Measurements from ENCODE around the gene PGK1. TPM values are rescaled to one million over a fixed set of nuclear protein-coding genes. Genes with fewer than 3 reads are reported as not detected.
"Not testable (repeated sequence)": the region's sequence is repeated elsewhere in the genome, so short reads cannot be mapped to it uniquely, and the experiment has no call there.

The PGK1 gene
- total RNA-seq, 1 donor from 2014 or later = 263 TPM

DNA sequence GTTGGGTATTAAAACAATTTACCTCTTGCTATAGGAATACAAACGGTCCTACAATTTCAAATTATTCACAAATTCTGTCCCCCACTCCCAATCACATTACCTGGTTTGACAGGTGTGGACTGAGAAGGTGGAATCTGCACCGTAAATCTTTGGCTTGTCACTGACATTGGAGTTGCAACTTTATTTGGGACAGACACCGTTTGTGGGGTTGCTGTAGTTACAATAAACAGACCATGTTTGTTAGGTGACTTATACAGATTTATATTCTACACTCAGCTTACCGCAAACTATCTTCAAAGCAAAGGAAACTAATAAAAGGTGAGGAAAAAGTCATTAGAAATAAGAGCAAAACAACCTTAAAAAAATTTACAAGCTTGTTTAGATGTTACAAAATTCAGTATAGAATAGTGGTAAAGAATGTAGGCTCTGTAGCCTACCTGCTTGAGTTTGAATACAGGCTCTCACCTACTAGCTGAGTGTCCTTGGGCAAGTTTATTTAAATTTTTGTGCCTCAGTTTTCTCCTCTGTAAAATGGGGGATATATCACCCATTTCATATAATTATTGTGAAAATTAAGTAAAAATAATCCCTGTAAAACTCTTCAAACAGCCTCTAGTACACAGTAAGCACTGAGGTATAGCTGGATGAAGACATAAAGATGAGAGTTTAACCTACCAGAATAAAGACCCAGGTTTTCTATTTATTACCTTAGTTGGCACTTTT, 29.4 kb downstream of the PGK1 start:
- TF ChIP-seq, protein P1, sequence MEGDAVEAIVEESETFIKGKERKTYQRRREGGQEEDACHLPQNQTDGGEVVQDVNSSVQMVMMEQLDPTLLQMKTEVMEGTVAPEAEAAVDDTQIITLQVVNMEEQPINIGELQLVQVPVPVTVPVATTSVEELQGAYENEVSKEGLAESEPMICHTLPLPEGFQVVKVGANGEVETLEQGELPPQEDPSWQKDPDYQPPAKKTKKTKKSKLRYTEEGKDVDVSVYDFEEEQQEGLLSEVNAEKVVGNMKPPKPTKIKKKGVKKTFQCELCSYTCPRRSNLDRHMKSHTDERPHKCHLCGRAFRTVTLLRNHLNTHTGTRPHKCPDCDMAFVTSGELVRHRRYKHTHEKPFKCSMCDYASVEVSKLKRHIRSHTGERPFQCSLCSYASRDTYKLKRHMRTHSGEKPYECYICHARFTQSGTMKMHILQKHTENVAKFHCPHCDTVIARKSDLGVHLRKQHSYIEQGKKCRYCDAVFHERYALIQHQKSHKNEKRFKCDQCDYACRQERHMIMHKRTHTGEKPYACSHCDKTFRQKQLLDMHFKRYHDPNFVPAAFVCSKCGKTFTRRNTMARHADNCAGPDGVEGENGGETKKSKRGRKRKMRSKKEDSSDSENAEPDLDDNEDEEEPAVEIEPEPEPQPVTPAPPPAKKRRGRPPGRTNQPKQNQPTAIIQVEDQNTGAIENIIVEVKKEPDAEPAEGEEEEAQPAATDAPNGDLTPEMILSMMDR (IDR thresholded peaks at IDR 0.05; ENCODE audit: partially characterized antibody, unreplicated experiment) = no peak
- DNase-seq = no peak
- H3K27ac Mint-ChIP-seq (ENCODE audit: unreplicated experiment) = no peak overlapping the region
- no peaks in the 10 kb centered on the region for H3K36me3 Mint-ChIP-seq (ENCODE audit: unreplicated experiment)
- no peaks in the 10 kb centered on the region for H3K9me3 Mint-ChIP-seq (ENCODE audit: unreplicated experiment)
- no peaks in the 10 kb centered on the region for H3K4me1 Mint-ChIP-seq (ENCODE audit: low read depth, unreplicated experiment)
- H3K4me3 Mint-ChIP-seq (ENCODE audit: unreplicated experiment) = no peak overlapping the region
- no peaks in the 10 kb centered on the region for H3K27me3 Mint-ChIP-seq (ENCODE audit: unreplicated experiment)

DNA sequence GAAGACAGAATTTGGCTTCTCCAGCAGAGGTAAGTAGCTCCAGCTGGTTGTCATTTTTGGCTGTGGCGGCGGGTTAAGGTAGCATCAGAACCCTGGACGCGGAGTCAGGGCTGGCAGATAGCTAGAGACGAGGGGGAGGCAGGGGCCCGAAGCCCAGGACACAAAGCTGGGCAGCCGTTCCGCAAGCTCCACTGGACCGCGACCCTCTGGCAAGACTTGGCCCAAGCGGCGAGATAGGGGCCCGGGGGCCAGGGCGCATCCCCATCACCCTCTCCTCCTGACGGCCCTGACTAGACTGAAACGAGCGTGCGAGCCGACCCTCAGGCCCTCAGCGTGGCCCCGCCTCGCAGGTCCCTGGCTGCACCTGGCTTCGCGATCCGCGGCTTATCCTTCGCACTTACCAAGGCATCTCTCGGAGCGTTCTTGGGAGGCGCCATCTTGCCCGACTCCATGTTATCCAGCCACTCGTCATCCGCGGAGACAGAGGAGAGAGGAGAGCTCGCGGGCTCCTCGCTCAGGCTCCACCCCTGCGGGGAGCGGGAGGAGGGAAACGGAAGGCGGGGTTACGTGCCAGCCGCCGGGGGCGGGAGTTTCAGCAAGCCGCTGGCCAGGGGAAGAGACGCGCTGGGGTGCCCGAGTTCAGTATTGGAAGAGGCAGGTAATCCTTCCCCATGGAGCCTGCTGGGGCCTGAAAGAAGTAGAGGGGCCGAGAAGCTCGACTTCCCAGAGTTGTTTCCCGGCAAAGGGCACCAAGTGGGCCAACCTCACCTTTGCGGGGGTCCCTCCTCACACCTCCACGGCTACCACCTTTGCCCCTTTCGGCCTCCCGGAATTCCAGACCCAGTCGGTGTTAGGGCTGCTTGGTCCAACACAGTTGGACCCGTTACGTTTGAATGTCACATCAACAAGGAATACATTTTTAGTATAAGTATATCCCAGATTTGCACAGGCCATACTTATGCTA, 35.4 kb downstream of the PGK1 start, which contains the start of gene TAF9B:
Gene TAF9B, minus strand, starts transcription at position 491 of the 964 bp plus-strand sequence. Its CDS starts 39 bp downstream, at position 452.
- no peaks in the 10 kb centered on the region for H3K4me1 Mint-ChIP-seq (ENCODE audit: low read depth, unreplicated experiment)
- peaks cover 3% of the 10 kb centered on the region for H3K9me3 Mint-ChIP-seq (ENCODE audit: unreplicated experiment)
- peak within 1 kb of the TSS; percentile 87 for H3K4me3 Mint-ChIP-seq (ENCODE audit: unreplicated experiment)
- peak; percentile 81 for DNase-seq
- peaks cover 5% of the 10 kb centered on the region for H3K27me3 Mint-ChIP-seq (ENCODE audit: unreplicated experiment)
- TF ChIP-seq, protein P1 (IDR thresholded peaks at IDR 0.05; ENCODE audit: partially characterized antibody, unreplicated experiment) = no peak
- H3K36me3 Mint-ChIP-seq (ENCODE audit: unreplicated experiment) = peaks cover 5% of the 10 kb centered on the region
- peak within 1 kb of the TSS; percentile 92 for H3K27ac Mint-ChIP-seq (ENCODE audit: unreplicated experiment)

DNA sequence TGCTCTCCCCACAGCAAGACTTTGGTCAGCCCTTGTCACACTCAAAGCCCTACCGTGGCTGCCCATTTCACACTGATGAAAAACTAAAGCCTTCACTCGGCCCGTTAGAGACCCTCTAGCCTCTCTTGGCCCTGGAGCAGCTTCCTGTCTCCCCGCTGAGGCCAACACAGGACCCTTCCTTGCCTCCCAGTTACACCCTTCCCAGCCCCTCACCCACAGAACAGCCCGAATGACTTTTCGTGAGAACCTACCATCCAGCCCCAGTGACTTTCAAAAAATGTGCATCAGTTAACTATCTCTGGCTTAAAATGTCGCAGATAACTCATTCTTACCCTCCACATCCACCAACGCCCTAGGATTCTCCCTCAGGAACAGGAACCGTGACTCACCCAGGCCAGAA, 36.2 kb downstream of the PGK1 start:
- no peak for DNase-seq
- H3K27me3 Mint-ChIP-seq (ENCODE audit: unreplicated experiment) = peaks cover 5% of the 10 kb centered on the region
- peaks cover 5% of the 10 kb centered on the region for H3K36me3 Mint-ChIP-seq (ENCODE audit: unreplicated experiment)
- TF ChIP-seq, protein P1 (IDR thresholded peaks at IDR 0.05; ENCODE audit: partially characterized antibody, unreplicated experiment) = no peak
- peak overlapping the region; percentile 74 for H3K4me3 Mint-ChIP-seq (ENCODE audit: unreplicated experiment)
- H3K4me1 Mint-ChIP-seq (ENCODE audit: low read depth, unreplicated experiment) = no peaks in the 10 kb centered on the region
- peak overlapping the region; percentile 25 for H3K27ac Mint-ChIP-seq (ENCODE audit: unreplicated experiment)
- peaks cover 3% of the 10 kb centered on the region for H3K9me3 Mint-ChIP-seq (ENCODE audit: unreplicated experiment)

DNA sequence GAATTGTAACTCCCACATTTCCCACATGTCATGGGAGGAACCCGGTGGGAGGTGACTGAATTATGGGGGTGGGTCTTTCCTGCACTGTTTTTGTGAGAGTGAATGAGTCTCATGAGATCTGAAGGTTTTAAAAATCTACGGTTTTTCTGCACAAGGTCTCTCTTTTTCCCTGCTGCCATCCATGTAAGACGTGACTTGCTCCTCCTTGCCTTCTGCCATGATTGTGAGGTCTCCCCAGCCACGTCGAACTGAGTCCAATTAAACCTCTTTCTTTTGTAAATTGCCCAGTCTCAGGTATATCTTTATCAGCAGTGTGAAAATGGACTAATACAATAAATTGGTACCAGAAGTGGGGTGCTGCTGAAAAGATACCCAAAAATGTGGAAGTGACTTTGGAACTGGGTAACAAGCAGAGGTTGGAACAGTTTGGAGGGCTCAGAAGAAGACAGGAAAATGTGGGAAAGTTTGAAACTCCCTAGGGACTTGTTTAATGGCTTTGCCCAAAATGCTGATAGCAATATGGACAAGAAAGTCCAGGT, 43.0 kb downstream of the PGK1 start:
- not testable (repeated sequence) for H3K4me3 Mint-ChIP-seq (ENCODE audit: unreplicated experiment); H3K27ac Mint-ChIP-seq (ENCODE audit: unreplicated experiment); H3K4me1 Mint-ChIP-seq (ENCODE audit: low read depth, unreplicated experiment); H3K9me3 Mint-ChIP-seq (ENCODE audit: unreplicated experiment); H3K36me3 Mint-ChIP-seq (ENCODE audit: unreplicated experiment); H3K27me3 Mint-ChIP-seq (ENCODE audit: unreplicated experiment); DNase-seq

DNA sequence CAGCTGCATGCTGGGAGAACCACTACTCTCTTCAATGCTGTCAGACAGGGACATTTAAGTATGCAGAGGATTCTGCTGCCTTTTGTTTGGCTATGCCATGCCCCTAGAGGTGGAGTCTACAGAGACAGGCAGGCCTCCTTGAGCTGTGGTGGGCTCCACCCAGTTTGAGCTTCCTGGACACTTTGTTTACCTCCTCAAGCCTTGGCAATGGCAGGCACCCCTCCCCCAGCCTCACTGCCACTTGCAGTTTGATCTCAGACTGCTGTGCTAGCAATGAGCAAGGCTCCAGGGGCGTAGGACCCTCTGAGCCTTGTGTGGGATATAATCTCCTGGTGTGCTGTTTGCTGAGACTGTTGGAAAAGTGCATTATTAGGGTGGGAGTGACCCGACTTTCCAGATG, 53.3 kb downstream of the PGK1 start:
- H3K27me3 Mint-ChIP-seq (ENCODE audit: unreplicated experiment); H3K9me3 Mint-ChIP-seq (ENCODE audit: unreplicated experiment); DNase-seq; H3K4me3 Mint-ChIP-seq (ENCODE audit: unreplicated experiment); H3K27ac Mint-ChIP-seq (ENCODE audit: unreplicated experiment); H3K4me1 Mint-ChIP-seq (ENCODE audit: low read depth, unreplicated experiment); H3K36me3 Mint-ChIP-seq (ENCODE audit: unreplicated experiment): not testable (repeated sequence)

DNA sequence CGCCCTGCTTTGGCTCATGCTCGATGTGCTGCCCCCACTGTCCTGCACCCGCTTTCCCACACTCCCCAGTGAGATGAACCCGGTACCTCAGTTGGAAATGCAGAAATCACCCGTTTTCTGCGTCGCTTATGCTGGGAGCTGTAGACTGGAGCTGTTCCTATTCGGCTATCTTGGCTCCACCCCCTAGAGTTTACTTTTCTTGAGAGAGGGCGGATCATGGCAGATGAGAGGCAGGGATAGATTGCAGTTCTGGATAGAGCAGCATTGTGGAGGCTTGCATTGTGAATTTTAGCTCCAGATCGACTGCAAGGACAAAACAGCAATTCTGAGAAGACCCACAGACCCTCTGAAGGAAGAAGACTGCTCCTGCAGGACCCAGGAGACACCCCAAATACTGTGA, 53.8 kb downstream of the PGK1 start:
- H3K36me3 Mint-ChIP-seq (ENCODE audit: unreplicated experiment); DNase-seq; H3K4me1 Mint-ChIP-seq (ENCODE audit: low read depth, unreplicated experiment); H3K27ac Mint-ChIP-seq (ENCODE audit: unreplicated experiment); H3K4me3 Mint-ChIP-seq (ENCODE audit: unreplicated experiment); H3K9me3 Mint-ChIP-seq (ENCODE audit: unreplicated experiment); H3K27me3 Mint-ChIP-seq (ENCODE audit: unreplicated experiment): not testable (repeated sequence)

DNA sequence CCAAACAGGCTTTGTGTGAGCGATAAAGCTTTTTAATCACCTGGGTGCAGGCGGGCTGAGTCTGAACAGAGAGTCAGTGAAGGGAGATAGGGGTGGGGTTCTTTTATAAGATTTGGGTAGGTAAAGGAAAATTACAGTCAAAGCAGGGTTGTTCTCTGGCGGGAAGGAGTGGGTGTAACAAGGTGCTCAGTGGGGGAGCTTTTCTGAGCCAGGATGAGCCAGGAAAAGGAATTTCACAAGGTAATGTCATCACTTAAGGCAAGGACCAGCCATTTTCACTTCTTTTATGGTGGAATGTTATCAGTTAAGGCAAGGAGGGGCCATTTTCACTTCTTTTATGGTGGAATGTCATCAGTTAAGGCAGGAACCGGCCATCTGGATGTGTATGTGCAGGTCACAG, 56.7 kb downstream of the PGK1 start:
- not testable (repeated sequence) for H3K4me3 Mint-ChIP-seq (ENCODE audit: unreplicated experiment); DNase-seq; H3K27ac Mint-ChIP-seq (ENCODE audit: unreplicated experiment); H3K27me3 Mint-ChIP-seq (ENCODE audit: unreplicated experiment); H3K4me1 Mint-ChIP-seq (ENCODE audit: low read depth, unreplicated experiment); H3K36me3 Mint-ChIP-seq (ENCODE audit: unreplicated experiment); H3K9me3 Mint-ChIP-seq (ENCODE audit: unreplicated experiment)

DNA sequence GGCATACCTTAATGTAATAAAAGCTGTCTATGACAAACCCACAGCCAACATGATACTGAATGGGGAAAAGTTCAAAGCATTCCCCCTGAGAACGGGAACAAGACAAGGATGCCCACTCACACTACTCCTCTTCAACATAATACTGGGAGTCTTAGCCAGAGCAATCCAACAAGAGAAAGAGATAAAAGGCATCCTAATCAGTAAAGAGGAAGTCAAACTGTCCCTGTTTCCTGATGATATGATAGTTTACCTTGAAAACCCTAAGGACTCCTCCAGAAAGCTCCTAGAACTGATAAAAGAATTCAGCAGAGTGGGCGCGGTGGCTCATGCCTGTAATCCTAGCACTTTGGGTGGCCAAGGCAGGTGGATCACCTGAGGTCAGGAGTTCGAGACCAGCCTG, 59.1 kb downstream of the PGK1 start:
- H3K27ac Mint-ChIP-seq (ENCODE audit: unreplicated experiment); H3K4me3 Mint-ChIP-seq (ENCODE audit: unreplicated experiment); DNase-seq; H3K4me1 Mint-ChIP-seq (ENCODE audit: low read depth, unreplicated experiment); H3K36me3 Mint-ChIP-seq (ENCODE audit: unreplicated experiment); H3K9me3 Mint-ChIP-seq (ENCODE audit: unreplicated experiment); H3K27me3 Mint-ChIP-seq (ENCODE audit: unreplicated experiment): not testable (repeated sequence)

All from glutamatergic neuron (in vitro differentiated cells).